Stimulated activated CD8-positive, alpha-beta memory T cell treated with anti-CD3 and anti-CD28 coated beads, Interleukin-12 subunit alpha, Interleukin-12 subunit beta, amount 100 ng/mL, for 24 hours (primary cell): ENCODE measurements around the gene AK2.
"Not testable (repeated sequence)": the region's sequence is repeated elsewhere in the genome, so short reads cannot be mapped to it uniquely, and the experiment has no call there.

Experiments used
- DNase-seq: peaks from one replicate; pipeline ENCODE4 v3.0.0-alpha.2; 2020; ENCODE audit errors: extremely low read depth

Gene AK2

GRCh38 chr1:32973458-32973857 is 63.2 kb downstream of the AK2 start:
- not testable (repeated sequence) for DNase-seq

- no peak for DNase-seq
Observed at GRCh38 chr1:32972814-32973428, 63.8 kb downstream of the AK2 start.

- no peak for DNase-seq
Observed at GRCh38 chr1:32971576-32971975, 65.1 kb downstream of the AK2 start.

GRCh38 chr1:32971156-32971555 is 65.5 kb downstream of the AK2 start:
- no peak for DNase-seq

- no peak for DNase-seq
Observed at GRCh38 chr1:32969566-32969965, 67.1 kb downstream of the AK2 start.

- no peak for DNase-seq
Observed at GRCh38 chr1:32967888-32968568, 68.7 kb downstream of the AK2 start.

GRCh38 chr1:32966900-32967299 is 69.8 kb downstream of the AK2 start:
- DNase-seq: no peak

GRCh38 chr1:32965251-32965747 is 71.4 kb downstream of the AK2 start:
- no peak for DNase-seq

- DNase-seq: peak; percentile 87
Observed at GRCh38 chr1:32964461-32965250, 72.0 kb downstream of the AK2 start, which contains the start of gene RNF19B. Gene RNF19B (minus strand): TSS chr1:32964809. CDS start chr1:32964685, 124 bp downstream.

GRCh38 chr1:32963746-32964460 is 72.8 kb downstream of the AK2 start:
- peak; percentile 19 for DNase-seq

GRCh38 chr1:32962248-32962896 is 74.3 kb downstream of the AK2 start:
- no peak for DNase-seq

- DNase-seq: no peak
Observed at GRCh38 chr1:32960819-32961355, 75.8 kb downstream of the AK2 start.

GRCh38 chr1:32960342-32960741 is 76.3 kb downstream of the AK2 start:
- no peak for DNase-seq

- no peak for DNase-seq
Observed at GRCh38 chr1:32958827-32959226, 77.9 kb downstream of the AK2 start.
